Stimulated activated CD4-positive, alpha-beta T cell treated with anti-CD3 and anti-CD28 coated beads, Interleukin-4, amount 100 ng/mL, for 24 hours (primary cell): ENCODE data around the gene ASCC1.

ENCODE experiments used
- DNase-seq: peaks from one replicate; pipeline ENCODE4 v3.0.0-alpha.2; 2020

The ASCC1 gene

GRCh38 chr10:72062832-72063702 lies 153.0 kb downstream of the ASCC1 start:
- DNase-seq: no peak

DNA sequence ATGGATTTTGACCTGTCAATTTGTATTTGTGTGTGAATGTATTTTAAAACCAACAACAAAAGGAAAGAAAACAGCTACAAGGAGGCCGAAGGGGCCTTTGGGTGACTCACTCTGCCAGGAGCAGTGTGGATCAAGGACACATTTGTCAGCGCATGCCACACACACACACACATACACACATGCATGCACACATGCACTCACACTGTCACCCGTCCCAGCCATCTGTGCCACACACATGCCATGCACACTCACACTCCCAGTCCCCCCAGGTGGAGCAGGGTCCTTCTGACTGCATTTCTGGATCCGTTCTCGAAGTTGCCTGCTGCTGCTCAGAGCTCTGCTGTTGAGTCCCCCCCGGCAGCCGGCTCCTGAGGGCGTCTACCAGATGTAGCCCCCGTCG lies 153.7 kb downstream of the ASCC1 start:
- DNase-seq: no peak

- DNase-seq: no peak
These were observed 154.1 kb downstream of the ASCC1 start for GRCh38 chr10:72061930-72062329.

DNA sequence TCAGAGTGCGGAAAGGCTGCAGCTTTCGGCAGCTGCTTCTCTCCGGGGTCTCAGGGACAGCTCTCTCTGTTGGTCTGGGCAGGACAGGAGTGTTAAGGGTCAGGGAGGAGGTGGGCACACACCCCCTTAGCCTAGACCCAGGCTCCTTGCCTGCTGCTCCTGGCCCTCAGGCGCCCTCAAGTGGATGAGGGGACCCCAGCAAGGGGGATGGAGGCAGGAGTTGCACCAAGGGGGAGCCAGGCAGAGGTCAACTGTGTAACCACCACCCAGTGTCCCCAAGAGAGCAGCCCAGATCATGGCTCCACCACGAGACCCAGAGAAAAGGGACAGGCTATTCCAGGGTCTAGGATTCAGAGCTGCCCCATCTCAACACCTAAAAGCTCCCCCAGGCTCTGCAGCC lies 154.6 kb downstream of the ASCC1 start:
- no peak for DNase-seq

GRCh38 chr10:72059843-72060822 lies 155.9 kb downstream of the ASCC1 start:
- no peak for DNase-seq

- DNase-seq: peak; percentile 39
These were observed 156.9 kb downstream of the ASCC1 start for GRCh38 chr10:72058989-72059842.

DNA sequence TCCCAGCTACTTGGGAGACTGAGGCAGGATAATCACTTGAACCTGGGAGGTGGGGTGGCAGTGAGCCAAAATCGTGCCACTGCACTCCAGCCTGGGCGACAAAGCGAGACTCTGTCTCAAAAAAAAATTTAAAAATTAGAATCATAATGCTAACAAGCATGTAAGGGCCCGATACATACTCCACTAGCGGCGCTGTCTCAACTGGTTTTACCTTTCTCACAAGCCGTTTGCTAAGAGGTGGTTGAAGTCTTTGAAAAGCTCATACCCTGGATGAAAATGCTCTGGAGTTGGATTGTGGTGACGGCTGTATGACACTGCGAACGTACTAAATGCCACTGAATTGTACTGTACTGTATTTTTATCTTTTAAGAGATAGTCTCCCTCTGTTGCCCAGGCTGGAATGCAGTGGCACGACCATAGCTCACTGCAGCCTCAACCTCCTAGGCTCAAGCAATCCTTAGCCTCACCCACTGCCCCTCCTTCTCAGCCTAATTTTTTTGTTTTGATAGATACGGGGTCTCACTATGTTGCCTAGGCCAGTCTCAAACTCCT lies 157.7 kb downstream of the ASCC1 start:
- DNase-seq: no peak

DNA sequence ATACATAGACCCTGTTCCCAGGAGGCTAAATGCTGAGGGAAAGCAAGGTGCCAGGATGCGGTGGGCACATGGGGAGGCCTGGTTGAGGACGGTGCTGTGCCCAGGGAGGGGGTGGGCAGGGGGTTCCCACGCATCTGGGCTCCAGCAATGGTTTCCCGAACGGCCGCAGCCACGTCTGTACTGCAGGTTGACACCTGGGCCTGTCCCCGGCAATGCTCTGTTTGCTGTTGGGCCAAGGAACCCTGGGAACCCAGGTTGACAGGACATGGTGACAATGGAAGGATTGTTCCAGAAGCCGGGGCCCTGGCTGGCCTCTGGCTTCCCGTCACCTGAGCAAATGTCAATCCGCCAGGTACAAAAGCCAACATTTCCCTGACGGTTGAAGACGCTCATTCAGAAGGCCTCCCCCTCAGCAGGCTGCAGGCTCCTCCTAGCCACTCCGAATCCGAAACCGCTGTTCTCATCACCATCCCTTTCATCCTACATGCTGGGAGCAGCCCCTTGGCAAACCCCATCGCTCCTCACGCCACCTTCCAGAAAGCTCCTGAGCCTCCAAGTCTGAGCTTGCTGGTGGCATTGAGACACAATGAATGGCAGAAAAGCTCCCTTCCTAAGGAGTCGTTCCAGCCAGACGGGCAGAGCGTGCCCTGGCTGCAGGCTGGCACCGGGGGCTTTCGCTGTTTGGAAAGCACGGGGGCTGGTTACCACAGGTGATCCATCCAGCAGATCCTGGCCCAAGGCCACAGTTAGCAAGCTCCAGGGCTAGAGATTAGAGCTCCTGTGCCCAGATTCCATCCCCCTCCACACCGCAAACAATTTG lies 158.9 kb downstream of the ASCC1 start:
- no peak for DNase-seq

- DNase-seq: no peak
These were observed 160.0 kb downstream of the ASCC1 start for GRCh38 chr10:72056113-72056512.

DNA sequence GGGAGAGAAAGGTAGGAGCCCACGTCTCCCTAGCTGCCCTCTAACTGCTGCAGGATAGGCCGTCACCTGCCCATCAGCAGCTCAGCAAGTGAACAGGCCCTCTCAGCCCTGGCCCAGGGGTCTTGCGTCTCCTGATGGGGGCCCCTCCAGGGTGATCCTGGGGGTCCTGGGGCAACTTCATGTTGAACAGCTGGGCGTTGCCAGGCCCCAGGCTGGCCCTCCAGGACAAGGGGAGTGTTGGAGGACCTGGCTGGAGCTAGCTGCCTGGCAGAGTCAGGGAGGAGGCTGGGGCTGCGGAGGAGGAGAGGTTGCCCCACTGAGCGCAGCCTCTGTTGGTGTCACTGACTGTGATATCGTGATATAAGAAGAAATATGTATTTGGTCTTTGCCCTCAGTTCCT lies 162.4 kb downstream of the ASCC1 start:
- DNase-seq: no peak

GRCh38 chr10:72050873-72051272 lies 165.2 kb downstream of the ASCC1 start:
- DNase-seq: no peak

- no peak for DNase-seq
These were observed 165.9 kb downstream of the ASCC1 start for GRCh38 chr10:72049969-72050781.

DNA sequence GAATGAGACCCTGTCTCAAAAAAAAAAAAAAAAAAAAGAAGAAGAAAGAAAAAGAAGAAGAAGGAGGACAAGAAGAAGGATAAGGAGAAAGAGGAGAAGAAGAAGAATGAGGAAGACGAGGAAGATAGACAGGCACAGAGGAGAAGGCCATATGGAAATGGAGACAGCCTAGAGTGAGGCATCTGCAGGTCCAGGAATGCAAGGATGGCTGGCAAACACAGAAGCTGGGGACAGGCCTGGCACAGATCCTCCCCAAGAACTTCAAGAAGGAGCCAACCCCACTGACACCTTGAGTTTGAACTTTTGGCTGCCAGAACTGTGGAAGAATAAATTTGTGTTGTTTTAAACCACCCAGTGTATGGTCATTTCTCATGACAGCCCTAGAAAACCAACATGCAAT lies 166.6 kb downstream of the ASCC1 start:
- no peak for DNase-seq

- peak; percentile 94 for DNase-seq
These were observed 167.5 kb downstream of the ASCC1 start for GRCh38 chr10:72048450-72049124.
